Measurements from ENCODE around the gene CD320. TPM values are rescaled to one million over a fixed set of nuclear protein-coding genes. Genes with fewer than 3 reads are reported as not detected.
"Not testable (repeated sequence)": the region's sequence is repeated elsewhere in the genome, so short reads cannot be mapped to it uniquely, and the experiment has no call there.

The CD320 gene
- 20.9 TPM for polyA plus RNA-seq (2012; ENCODE audit: missing spikeins)

- FAIRE-seq (peak; percentile 99), DNase-seq (ENCODE audit: insufficient read length) (peak; percentile 97)
- TF ChIP-seq TAF1 (IDR thresholded peaks at IDR 0.05; ENCODE audit: borderline replicate concordance, low read depth, low read length) (peak; percentile 63), POLR2AphosphoS5 (IDR thresholded peaks at IDR 0.05; ENCODE audit: low read depth, low read length) (peak; percentile 90), POLR2A (IDR thresholded peaks at IDR 0.05; ENCODE audit: low read depth, low read length) (peak; percentile 93)
These were observed at the start of gene CD320 for GRCh38 chr19:8307965-8308866. CD320 (minus strand) TSS chr19:8308358; CDS start chr19:8308290, 68 bp downstream.

- no peak for FAIRE-seq
- TF ChIP-seq POLR2AphosphoS5 (IDR thresholded peaks at IDR 0.05; ENCODE audit: low read depth, low read length) (no peak), POLR2A (IDR thresholded peaks at IDR 0.05; ENCODE audit: low read depth, low read length) (no peak), TAF1 (IDR thresholded peaks at IDR 0.05; ENCODE audit: borderline replicate concordance, low read depth, low read length) (no peak)
- DNase-seq (ENCODE audit: insufficient read length), result no peak
These were observed 48.9 kb upstream of the CD320 start for GRCh38 chr19:8357007-8357521.

GRCh38 chr19:8355631-8356402 is 47.7 kb upstream of the CD320 start:
- FAIRE-seq (no peak), DNase-seq (ENCODE audit: insufficient read length) (no peak)

GRCh38 chr19:8352845-8353244 is 44.7 kb upstream of the CD320 start:
- FAIRE-seq; DNase-seq (ENCODE audit: insufficient read length): not testable (repeated sequence)

More at GRCh38 chr19:8355631-8356402, 47.7 kb upstream of the CD320 start:
- TF ChIP-seq POLR2A (IDR thresholded peaks at IDR 0.05; ENCODE audit: low read depth, low read length), result no peak
- TF ChIP-seq POLR2AphosphoS5 (IDR thresholded peaks at IDR 0.05; ENCODE audit: low read depth, low read length), result no peak
- no peak for TF ChIP-seq TAF1 (IDR thresholded peaks at IDR 0.05; ENCODE audit: borderline replicate concordance, low read depth, low read length)

GRCh38 chr19:8352134-8352827 is 44.1 kb upstream of the CD320 start:
- no peak for FAIRE-seq
- TF ChIP-seq POLR2AphosphoS5 (IDR thresholded peaks at IDR 0.05; ENCODE audit: low read depth, low read length) (no peak), TAF1 (IDR thresholded peaks at IDR 0.05; ENCODE audit: borderline replicate concordance, low read depth, low read length) (no peak), POLR2A (IDR thresholded peaks at IDR 0.05; ENCODE audit: low read depth, low read length) (no peak)
- DNase-seq (ENCODE audit: insufficient read length), result no peak

GRCh38 chr19:8349629-8350372 is 41.6 kb upstream of the CD320 start:
- not testable (repeated sequence) for FAIRE-seq; DNase-seq (ENCODE audit: insufficient read length)

GRCh38 chr19:8343483-8343844 is 35.3 kb upstream of the CD320 start:
- DNase-seq (ENCODE audit: insufficient read length) (no peak), FAIRE-seq (no peak)
- TF ChIP-seq TAF1 (IDR thresholded peaks at IDR 0.05; ENCODE audit: borderline replicate concordance, low read depth, low read length), result no peak
- TF ChIP-seq POLR2A (IDR thresholded peaks at IDR 0.05; ENCODE audit: low read depth, low read length), result no peak
- TF ChIP-seq POLR2AphosphoS5 (IDR thresholded peaks at IDR 0.05; ENCODE audit: low read depth, low read length), result no peak

- DNase-seq (ENCODE audit: insufficient read length) (peak; percentile 99), FAIRE-seq (peak; percentile 78)
These were observed 34.7 kb upstream of the CD320 start, which contains the start of gene KANK3 for GRCh38 chr19:8342684-8343482. KANK3 (minus strand) TSS chr19:8343262; CDS start chr19:8337828, 5,434 bp downstream.

GRCh38 chr19:8342316-8342683 is 34.1 kb upstream of the CD320 start:
- no peak for FAIRE-seq
- TF ChIP-seq TAF1 (IDR thresholded peaks at IDR 0.05; ENCODE audit: borderline replicate concordance, low read depth, low read length), result no peak
- no peak for TF ChIP-seq POLR2A (IDR thresholded peaks at IDR 0.05; ENCODE audit: low read depth, low read length)
- TF ChIP-seq POLR2AphosphoS5 (IDR thresholded peaks at IDR 0.05; ENCODE audit: low read depth, low read length), result no peak
- no peak for DNase-seq (ENCODE audit: insufficient read length)

More at GRCh38 chr19:8342684-8343482, 34.7 kb upstream of the CD320 start, which contains the start of gene KANK3:
- TF ChIP-seq POLR2AphosphoS5 (IDR thresholded peaks at IDR 0.05; ENCODE audit: low read depth, low read length) (no peak), TAF1 (IDR thresholded peaks at IDR 0.05; ENCODE audit: borderline replicate concordance, low read depth, low read length) (no peak), POLR2A (IDR thresholded peaks at IDR 0.05; ENCODE audit: low read depth, low read length) (no peak)

GRCh38 chr19:8341504-8341903 is 33.3 kb upstream of the CD320 start:
- not testable (repeated sequence) for DNase-seq (ENCODE audit: insufficient read length)

More at GRCh38 chr19:8341504-8341903, 33.3 kb upstream of the CD320 start:
- FAIRE-seq, result not testable (repeated sequence)
